Skin epidermis (tissue), 12 donors: ENCODE measurements around the gene DNAJB8.

Experiments
- H3K27ac ChIP-seq, 21 experiments: fragments of 200-600 bp; sonication (generic) in 11 of 21; one replicate each; pipeline ENCODE4 v1.5.0; 2020; ENCODE audit warnings: mild to moderate bottlenecking in 3 of 21, inconsistent platforms in 2 of 21, moderate library complexity in 2 of 21
- H3K4me3 ChIP-seq, 7 experiments: fragments of 200-600 bp; sonication (generic) in 2 of 7; one replicate each; pipeline ENCODE4 v1.5.0; 2020; ENCODE audit warnings: inconsistent platforms in 2 of 7, mild to moderate bottlenecking in 2 of 7, moderate library complexity in 1 of 7

DNAJB8 gene

DNA sequence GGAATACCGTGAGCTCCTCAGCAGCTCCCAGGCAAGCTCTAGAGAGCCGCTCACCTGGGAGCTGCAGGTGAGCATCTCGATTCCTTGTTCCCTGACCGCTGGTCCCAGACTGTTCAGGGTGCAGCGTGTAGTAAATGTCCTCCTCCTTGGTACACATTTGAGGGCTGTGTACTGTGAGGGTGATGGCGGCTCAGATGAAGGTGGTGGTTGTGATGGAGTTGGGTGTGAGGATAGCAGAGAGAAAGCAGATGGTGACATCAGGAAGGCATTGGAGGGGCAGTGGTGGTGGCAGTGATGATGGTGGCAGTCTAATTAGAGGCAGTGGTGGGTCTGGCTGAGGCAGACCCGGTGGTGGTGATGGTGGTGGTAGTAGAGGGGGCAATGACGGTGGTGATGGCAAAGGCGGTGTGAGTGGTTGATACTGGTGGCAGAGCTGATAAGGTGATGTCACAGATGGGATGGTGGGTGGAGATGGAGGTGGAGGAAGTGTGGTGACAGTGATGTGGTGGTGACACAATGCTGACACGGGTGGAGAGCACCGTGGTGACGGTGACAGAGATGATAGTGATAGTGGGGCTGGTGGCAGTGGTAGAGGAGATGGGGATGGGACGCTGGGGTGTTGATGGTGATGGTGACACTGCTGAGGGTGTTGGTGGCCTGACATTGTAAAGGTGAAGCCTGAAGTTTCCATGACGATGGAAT is at the start of gene DNAJB8:
DNAJB8 (minus strand) TSS at position 51 of the 702 bp plus-strand sequence. CDS start 3,645 bp downstream, outside the sequence.
- H3K4me3 ChIP-seq, result no peak within 1 kb of the TSS
- H3K27ac ChIP-seq, result no peak within 1 kb of the TSS

DNA sequence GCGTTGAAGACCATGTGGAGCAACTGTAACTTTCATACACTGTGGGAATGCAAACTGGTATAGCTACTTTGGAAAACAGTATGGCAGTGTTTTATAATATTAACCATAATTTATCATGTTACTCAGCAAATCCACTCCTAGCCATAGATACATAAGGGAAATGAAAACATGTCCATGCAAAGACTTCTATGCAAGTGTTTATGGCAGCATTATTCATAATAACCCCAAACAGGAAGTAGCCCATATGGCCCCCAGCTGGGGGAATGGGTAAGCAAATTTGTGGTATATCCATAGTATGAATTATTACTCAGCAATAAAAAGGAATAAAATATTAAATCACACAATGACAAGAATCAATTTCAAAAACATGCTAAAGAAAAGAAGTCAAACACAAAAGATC is 49.3 kb upstream of the DNAJB8 start:
- Histone ChIP-seq H3K4me3 (no peak overlapping the region), H3K27ac (no peak overlapping the region)

DNA sequence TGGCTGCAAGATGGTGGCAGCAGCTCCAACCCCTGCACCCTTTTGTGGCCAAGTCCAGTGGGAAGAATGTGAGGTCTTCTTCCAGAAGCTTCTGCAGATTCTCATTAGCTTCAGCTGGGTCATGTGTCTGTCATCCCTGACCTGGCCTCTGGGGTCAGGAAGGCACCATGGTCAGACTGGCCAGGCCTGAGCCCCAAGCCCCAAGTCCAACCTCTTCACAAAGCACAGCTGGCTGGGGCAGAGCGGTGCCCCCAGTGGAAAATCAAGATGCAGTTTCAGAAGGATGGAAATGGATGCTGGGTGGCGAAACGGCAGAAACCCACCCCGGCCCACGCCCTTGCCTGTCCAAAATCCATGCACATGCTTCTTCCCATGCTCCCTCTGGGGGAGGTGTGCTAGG is 42.2 kb upstream of the DNAJB8 start:
- Histone ChIP-seq H3K4me3 (no peak overlapping the region), H3K27ac (no peak overlapping the region)

DNA sequence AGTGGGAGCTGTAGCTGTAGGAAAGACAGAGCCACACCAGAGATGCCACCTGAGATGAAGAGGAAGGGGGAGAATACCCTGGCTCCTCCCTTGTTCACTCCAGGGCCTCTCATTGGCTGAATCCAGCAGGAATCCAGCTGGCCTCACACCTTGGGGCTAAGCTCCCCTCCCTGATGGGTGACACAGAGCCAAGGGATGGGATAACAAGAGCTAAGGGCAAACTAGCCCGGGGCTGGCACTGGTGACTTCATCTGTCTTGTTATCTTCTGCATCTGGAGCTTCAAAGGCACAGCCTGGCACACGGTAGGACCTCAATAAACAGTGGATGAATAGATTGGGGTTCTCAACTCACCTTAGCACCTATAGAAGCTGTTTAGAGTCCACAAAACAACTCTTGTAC is 40.1 kb upstream of the DNAJB8 start:
- H3K4me3 ChIP-seq, result no peak overlapping the region
- H3K27ac ChIP-seq, result no peak overlapping the region

DNA sequence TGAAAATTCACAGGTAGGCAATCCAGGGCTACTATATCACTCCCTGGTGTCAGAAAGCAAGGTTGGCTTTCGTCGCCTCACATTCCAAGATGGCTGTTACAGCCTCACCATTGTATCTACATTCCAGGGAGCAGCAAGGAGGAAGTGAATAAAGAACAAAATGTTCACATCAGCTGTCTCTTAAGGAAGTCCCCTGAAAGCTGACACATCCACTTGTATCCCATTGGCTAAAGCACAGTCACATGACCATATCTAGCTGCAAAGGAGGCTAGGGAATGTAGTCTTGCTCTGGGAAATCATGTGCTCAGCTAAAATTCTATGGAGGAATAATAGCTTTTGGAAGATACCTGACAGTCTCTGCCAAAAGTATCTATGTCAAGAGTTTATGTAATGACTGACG is 39.1 kb upstream of the DNAJB8 start:
- Histone ChIP-seq H3K4me3 (no peak overlapping the region), H3K27ac (no peak overlapping the region)

DNA sequence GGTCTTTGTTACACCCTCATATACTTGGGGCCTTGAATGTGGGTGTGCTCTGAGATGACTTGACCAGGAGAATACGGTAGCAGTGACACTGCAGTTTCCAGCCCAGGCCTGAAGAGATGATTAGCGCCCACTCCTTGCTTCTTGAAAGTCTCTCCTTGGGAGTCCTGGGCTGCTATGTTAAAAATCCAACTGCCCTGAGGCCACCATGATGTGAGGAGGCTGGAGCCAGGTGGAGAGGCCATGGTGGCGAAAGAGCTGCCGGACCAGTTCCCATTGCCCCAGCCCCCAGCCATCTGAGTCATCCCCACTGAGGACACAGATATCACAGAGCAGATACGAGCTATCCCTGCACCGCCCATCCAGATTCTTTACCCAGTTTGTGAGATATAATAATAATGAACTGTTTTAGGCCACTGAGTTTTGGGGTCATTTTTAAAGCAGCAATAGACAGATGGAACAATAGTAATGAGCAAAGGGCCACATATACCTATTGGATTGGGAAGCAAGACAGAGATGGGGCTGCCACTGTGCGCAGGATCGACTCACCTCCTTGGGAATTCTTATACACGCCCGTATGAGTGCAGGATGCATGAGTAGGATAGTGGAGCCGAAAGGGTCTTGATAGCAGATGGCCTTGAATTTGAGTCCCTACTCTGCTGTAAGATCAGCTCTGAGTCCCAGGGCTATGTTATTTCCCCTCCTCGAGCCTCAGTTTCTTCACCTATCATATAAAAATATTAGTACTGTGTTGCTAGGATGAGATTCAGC is 38.5 kb upstream of the DNAJB8 start:
- Histone ChIP-seq H3K4me3 (no peak overlapping the region), H3K27ac (no peak overlapping the region)

DNA sequence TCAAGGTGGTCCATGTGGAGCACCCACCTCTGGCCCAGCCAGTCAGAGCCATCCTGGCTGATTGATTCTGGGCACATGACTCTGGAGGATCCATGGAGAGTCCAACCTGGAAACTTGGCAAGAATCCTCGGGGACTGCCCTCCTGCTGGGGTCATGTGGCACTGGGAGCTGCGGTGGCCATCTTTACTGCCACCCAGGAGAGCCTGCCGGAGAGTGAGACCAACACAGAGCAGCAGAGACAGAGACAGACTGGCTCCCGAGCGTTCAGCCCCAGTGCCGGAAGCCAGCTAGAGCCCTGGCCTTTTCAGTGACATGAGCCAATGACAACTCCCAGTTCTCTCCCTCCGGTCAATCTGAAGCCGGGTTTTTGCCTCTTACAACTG is 37.8 kb upstream of the DNAJB8 start:
- H3K27ac ChIP-seq, result no peak overlapping the region
- no peak overlapping the region for H3K4me3 ChIP-seq

DNA sequence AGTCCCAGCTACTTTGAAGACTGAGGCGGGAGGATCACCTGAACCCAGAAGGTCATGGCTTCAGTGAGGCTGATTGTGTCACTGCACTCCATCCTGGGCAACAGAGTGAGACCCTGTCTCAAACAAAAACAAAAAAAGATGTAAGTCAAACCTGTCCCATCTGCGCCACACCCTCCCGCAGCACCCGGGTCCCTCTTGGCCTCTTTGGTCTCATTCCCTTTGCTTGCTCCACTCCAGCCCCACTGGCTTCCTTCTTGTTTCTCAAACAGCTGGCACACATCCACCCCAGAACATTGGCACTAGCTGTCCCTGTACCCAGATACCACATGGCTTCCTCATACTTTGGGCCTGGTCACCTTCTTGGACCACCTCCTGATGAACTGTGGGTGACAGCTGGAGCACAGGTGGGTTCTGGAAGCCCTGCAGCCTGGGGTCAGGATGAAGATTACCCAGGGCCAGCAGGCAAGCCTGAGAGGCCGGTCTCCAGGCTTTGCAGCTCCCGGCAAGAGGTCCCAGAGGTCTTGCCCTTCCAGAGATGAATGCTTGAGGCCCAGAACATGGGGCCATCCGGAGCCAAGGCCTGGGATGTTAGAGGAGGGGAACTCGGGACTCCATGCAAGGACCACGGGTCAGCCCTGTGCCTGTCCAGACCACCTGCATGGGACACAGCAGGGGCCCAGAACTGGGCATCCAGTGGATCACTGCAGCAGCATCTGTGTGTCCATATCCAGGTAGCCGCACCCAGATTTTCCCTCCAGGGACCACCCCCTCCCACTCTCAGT is 37.3 kb upstream of the DNAJB8 start:
- Histone ChIP-seq H3K27ac (no peak overlapping the region), H3K4me3 (no peak overlapping the region)

DNA sequence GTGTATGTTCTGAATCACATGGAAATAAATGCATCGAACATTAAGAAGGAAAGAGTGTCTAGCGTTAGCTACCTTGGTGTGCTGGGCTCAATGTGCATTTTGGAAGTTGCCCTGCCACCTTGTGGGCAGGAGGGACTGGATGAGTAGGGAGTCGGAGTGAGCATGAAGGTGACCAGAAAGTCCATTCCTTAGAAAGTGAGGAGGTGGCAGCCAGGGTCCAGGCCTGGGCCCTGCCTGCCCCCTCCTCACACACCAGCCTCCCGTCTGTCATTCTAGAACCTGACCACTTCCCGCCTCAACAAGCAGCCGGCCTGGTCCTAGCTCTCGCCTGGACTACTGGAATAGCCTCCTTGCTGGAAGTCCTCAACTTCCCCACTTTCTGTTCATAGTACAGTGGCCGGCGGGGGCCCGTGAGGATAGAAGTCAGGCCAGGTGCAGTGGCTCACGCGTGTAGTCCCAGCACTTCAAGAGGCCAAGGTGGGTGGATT is 36.5 kb upstream of the DNAJB8 start:
- Histone ChIP-seq H3K27ac (no peak overlapping the region), H3K4me3 (no peak overlapping the region)

DNA sequence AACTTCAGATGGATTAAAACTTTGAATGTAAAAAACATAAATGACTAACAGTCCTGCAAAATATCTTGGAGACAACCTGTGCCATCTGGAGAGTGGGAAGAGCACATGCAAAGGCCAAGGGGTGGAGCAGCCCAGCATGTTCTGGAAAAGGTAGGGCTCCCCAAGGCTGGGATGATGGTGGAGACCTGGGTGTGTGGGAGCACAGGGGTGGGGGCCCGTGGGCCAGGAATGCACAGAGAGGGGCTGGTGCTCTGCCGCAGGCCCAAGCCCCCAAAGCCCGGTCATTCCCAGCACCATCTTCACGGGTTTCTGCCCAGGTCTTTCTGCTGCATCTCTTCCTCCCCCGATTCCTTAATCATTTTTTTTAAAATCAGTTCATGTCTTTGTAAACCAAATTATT is 36.0 kb upstream of the DNAJB8 start:
- no peak overlapping the region for H3K27ac ChIP-seq
- H3K4me3 ChIP-seq, result no peak overlapping the region

DNA sequence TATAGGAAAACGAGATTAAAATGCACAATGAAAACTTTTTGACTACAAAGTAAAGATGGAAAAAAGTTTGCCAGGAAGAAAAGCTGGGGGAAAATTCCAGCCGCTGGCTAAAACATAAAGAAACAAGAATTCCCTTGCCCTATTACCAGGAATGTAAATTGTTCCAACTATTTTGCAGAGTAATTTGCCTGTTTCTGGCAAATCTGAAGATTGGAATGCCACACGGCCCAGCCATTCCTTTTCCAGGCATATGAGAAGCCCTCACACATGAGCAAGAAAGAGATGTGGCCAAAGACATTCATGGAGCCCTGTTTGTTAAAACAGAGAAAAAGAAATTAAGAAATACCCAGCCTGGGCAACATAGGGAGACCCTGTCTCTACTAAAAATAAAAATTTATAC is 34.7 kb upstream of the DNAJB8 start:
- Histone ChIP-seq H3K27ac (no peak overlapping the region), H3K4me3 (no peak overlapping the region)

DNA sequence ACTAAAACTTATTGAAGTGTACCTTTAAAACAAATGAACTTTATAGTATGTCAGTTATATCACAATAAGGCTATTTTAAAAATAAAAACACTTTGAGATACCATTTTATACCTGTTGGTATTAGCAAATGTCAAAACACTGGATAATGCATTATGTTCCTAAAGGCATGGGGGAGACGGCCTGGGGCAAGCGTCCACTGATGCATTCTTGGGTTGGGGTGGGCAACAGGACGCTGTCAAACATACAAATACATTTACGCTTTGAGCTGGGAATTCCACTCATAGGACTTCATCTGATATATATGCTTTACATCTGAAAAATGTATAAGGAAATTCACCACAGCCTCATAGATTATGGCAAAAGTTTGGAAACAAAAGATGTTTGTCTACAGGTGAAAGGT is 33.9 kb upstream of the DNAJB8 start:
- Histone ChIP-seq H3K4me3 (no peak overlapping the region), H3K27ac (no peak overlapping the region)

DNA sequence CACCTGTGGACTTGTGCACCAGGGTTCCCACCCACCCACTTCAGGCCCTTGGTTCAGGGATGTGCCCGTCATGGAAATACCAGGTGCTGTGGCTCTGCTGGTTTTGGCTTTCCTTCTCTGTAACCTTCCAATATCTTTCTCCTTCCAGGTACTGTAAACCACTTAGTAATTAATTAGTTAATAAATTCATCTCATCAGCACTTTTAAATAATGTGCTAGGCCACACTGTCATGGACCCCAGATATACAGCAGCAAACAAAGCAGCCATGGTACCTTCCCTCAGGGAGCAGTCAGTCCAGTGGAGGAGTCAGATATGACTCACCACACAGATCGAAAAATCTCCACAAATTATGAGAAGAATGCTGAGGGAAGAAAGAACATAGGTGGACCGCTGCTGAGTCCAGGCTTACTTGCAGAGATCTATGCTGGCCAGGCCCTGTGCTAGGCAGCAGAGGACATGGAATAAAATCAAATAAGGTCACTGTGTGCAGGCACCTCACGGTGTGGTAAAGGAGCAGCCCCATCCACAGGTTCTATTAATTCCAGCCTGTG is 33.1 kb upstream of the DNAJB8 start:
- no peak overlapping the region for H3K27ac ChIP-seq
- no peak overlapping the region for H3K4me3 ChIP-seq

DNA sequence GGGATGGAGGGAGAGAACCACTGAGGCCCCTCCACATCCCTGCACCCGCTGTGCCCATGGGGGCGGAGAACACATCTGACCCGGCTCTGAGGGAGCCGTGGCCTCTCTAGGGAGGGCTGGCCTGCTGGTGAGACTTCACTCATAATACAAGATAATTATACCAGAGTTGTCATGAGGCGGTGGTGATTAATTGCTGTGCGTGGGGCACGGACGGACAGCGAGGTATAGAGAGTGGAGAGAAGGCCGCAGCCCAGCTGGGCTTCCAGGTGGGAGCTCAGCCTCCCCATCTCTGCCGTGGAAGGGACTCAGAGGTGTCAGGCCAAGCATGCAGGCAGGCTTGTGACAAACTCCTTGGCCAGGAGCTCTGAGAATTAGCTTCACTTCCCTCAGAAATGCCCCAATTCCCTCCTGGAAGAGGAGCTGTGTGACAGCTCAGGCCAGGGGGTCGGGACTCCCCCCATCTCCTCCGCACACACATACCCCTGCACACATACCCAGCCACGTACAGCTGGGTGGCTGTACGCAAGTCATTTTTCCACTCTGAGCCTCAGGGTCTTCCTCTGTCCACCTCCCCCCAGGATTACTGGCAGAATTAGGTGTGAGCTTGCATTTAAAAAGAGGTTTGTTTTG is 32.3 kb upstream of the DNAJB8 start:
- no peak overlapping the region for H3K4me3 ChIP-seq
- no peak overlapping the region for H3K27ac ChIP-seq

DNA sequence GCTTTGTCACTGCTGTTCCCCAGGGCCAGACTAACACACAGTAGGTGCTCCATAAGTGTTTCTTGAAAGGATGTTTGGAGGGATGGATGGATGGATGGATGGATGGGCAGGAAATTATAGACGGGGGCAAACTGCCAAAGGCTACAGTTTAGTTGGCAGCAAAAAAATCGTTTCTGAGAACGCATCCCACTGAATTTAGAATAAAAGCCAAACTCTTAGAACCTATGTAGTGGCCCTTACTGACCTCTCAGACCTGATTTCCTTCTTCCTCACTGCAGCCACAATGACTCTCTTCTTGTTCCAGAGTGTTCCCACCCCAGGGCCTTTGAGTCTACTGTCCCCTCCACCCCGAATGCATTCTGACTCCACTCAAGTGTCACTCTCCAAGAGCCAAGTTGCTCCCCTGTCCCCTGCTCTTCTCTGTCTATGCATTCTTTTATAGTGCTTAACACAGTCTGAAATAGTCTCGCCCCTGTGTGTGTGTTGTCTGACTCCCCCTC is 31.5 kb upstream of the DNAJB8 start:
- Histone ChIP-seq H3K4me3 (peak overlapping the region in 6 of 7 experiments; percentile 14 to 55 (median 38)), H3K27ac (no peak overlapping the region)

DNA sequence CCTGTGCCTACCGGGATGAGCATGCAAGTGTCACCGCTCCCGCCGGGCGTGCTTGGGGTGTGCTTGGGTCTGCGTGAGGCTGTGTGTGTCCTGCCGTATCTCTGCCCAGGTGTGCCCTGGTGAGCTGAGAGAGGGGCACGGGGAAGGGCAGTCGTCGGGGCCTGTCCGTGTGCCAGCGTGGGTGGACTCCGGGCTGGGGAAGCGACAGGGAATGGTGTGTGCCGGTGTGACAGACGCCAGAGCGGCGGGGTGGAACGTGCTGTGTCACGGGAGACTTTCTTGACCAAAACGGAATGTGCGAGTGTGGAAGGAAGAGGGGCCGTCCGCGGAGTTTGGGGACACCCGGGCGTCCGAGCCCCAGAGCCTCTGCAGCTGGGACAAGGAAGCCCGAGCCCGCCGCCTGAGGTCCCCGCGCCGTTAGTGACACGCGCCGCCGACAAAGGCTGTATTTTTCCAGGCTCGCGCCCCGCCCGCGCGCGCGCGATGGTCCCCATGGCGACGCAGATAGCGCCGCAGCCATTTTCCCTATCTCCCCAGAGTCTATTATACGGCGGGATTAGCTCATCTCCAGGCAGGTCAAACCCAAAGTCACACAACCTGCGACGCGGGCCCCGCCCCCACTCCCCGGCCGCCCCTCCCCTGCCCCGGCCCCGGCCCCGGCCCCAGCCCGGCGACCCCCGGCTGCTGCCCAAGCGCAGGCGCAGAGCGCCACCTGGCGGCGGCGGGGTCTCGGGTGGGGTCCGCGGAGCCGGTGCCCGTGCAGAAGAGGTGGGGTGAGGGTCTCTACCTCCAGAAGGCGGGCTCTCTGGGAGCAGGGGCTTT is 30.8 kb upstream of the DNAJB8 start:
- Histone ChIP-seq H3K4me3 (peak overlapping the region; percentile 14 to 55 (median 27)), H3K27ac (no peak overlapping the region)

DNA sequence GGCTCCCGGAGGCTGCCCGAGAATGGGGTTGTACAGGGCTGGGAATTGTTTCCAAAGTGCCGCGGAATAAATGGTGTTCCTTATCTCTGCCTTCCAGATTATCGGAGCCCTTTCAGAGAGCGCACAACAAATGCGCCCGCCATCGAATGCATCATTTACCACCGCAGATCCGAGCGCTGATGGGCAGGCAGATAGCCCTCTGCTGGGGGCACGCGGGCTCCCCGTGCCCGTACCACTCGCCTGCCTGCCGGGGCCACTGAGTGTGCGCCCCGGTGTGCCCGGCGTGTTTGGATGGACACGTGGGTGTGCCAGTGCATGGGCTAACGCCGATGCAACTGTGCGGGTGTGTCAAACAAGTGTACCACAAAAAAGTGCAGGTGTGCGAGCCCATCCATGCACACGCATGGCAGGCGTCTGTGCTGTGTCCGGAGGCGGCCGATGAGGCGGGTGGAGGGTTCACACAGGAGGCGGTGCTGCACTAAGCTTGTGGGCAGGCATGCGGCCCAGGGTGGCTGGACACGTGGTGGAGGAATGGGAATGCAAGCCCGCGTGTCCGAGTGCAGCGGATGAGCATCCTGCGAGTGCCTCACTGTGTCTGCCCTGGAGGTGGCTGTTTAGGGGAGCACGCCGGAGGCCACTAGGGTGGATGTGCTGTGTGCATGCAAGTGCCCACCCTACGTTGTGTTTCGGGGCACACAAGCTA is 30.1 kb upstream of the DNAJB8 start:
- peak overlapping the region in 1 of 7 experiments; percentile 53 for H3K4me3 ChIP-seq
- H3K27ac ChIP-seq, result no peak overlapping the region

DNA sequence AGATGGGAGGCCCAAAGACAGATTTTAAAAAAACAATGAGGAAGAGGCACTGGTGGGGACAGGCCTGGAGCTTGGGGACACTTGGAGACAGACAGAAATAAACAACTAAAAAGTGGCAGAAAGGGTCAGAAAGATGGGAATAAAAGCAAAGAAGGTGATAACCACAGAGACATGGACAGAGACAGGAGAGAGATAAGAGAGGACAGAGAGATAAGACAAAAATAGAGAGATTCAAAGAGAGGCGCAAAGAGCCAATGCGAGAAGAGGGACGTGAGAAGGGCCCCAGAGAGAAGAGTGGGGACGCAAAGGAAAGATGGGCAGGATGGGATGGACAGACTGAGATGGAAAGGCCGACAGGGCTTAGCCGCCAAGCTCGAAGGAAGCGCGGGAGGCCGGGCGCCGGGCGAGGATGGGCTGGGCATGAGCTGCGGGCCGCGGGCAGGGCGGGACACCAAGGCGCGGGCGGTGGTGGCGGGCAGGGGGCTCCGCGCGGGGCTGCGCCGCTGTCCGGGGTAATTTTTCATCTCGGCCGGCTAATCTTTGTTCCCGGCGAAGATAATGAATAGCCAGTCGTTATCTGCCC is 29.4 kb upstream of the DNAJB8 start:
- Histone ChIP-seq H3K27ac (no peak overlapping the region), H3K4me3 (no peak overlapping the region)
